OCI-LY1 (cell line): ENCODE measurements around the gene AIFM2.
A peak's percentile ranks its signal among the peaks of the same experiment; 100 is the strongest.

ENCODE experiments used
- CTCF ChIP-seq: fragments of 200-600 bp; sonication (generic), shearing (Covaris generic); IDR thresholded peaks from 2 replicates; pipeline ENCODE4 v1.5.1; 2017; ENCODE audit warnings: mild to moderate bottlenecking, antibody characterized with exemption, low read length, moderate library complexity, mixed read lengths
- EZH2 ChIP-seq: fragments of 200-600 bp; sonication (generic), shearing (Covaris generic); IDR thresholded peaks from 2 replicates; pipeline ENCODE4 v1.8.0; 2017; ENCODE audit warnings: borderline replicate concordance, mixed run types, mild to moderate bottlenecking, antibody characterized with exemption, low read length, moderate library complexity, mixed read lengths

GRCh38 chr10:70115948-70116682 is 16.5 kb downstream of the AIFM2 start:
- TF ChIP-seq CTCF (peak; percentile 96), EZH2 (no peak)
